Central memory CD8-positive, alpha-beta T cell (primary cell): ENCODE measurements around the gene FAHD1.
"Not testable (repeated sequence)": the region's sequence is repeated elsewhere in the genome, so short reads cannot be mapped to it uniquely, and the experiment has no call there.

Source experiments
- ATAC-seq: fragments of 150-1000 bp; cut with Tn5 transposase; replicated peaks from 2 replicates; pipeline ENCODE4 v1.10.0; 2022; ENCODE audit warnings: mild to moderate bottlenecking, moderate FRiP score, moderate number of reproducible peaks; ENCODE audit not compliant: poor library complexity, severe bottlenecking; ENCODE audit errors: extremely low read depth
- DNase-seq, 2 donors: peaks; one replicate each; pipeline ENCODE4 v3.0.0; 2021; ENCODE audit warnings: low spot score in 2 of 2
- H3K27ac Mint-ChIP-seq: one replicate; pipeline ENCODE4 v1.8.0; 2022; ENCODE audit warnings: low read depth, mild to moderate bottlenecking, moderate library complexity, mixed read lengths
- H3K27me3 Mint-ChIP-seq: one replicate; pipeline ENCODE4 v1.8.0; 2022; ENCODE audit warnings: mixed read lengths
- H3K36me3 Mint-ChIP-seq: one replicate; pipeline ENCODE4 v1.8.0; 2022; ENCODE audit warnings: mild to moderate bottlenecking, moderate library complexity, mixed read lengths; ENCODE audit not compliant: insufficient read depth
- H3K4me1 Mint-ChIP-seq: one replicate; pipeline ENCODE4 v1.8.0; 2022; ENCODE audit warnings: mixed read lengths
- H3K4me3 Mint-ChIP-seq: one replicate; pipeline ENCODE4 v1.8.0; 2022; ENCODE audit warnings: mild to moderate bottlenecking, moderate library complexity, mixed read lengths
- H3K9me3 Mint-ChIP-seq: one replicate; pipeline ENCODE4 v1.8.0; 2022; ENCODE audit warnings: mixed read lengths

FAHD1 gene

GRCh38 chr16:1874854-1875253 lies 47.8 kb downstream of the FAHD1 start:
- Mint-ChIP-seq H3K27ac (no peak overlapping the region), H3K4me3 (no peak overlapping the region), H3K4me1 (peaks cover 7% of the 10 kb centered on the region), H3K27me3 (peaks cover 36% of the 10 kb centered on the region), H3K36me3 (no peaks in the 10 kb centered on the region), H3K9me3 (no peaks in the 10 kb centered on the region)
- ATAC-seq (no peak), DNase-seq (no peak)

GRCh38 chr16:1876066-1876465 lies 49.1 kb downstream of the FAHD1 start:
- H3K4me3 Mint-ChIP-seq, H3K4me1 Mint-ChIP-seq, ATAC-seq, H3K9me3 Mint-ChIP-seq, H3K36me3 Mint-ChIP-seq, H3K27ac Mint-ChIP-seq, DNase-seq: not testable (repeated sequence)
- H3K27me3 Mint-ChIP-seq, result peaks cover 36% of the 10 kb centered on the region

DNA sequence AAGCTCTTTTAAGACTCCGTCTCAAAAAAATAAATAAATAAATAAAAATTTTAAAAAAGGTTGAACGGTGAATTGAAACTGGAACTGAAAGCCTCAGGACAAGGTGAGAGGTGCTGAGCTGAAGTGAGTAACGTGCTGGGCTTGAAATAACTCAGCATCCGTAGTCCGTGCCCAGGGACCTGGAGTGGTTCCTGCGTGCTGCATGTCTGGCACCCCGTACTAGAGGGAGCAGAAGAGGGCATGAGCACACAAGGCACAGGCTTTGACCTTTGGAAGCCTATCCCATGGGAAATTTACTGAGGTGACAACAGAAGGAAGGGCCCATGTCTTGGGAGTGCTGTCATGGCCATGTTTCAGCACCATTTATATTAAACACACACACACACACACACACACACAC lies 49.5 kb downstream of the FAHD1 start:
- Mint-ChIP-seq H3K4me3 (no peak overlapping the region), H3K4me1 (peaks cover 7% of the 10 kb centered on the region), H3K9me3 (no peaks in the 10 kb centered on the region), H3K27ac (no peak overlapping the region), H3K36me3 (peaks cover 2% of the 10 kb centered on the region), H3K27me3 (peaks cover 36% of the 10 kb centered on the region)
- no peak for DNase-seq
- no peak for ATAC-seq

DNA sequence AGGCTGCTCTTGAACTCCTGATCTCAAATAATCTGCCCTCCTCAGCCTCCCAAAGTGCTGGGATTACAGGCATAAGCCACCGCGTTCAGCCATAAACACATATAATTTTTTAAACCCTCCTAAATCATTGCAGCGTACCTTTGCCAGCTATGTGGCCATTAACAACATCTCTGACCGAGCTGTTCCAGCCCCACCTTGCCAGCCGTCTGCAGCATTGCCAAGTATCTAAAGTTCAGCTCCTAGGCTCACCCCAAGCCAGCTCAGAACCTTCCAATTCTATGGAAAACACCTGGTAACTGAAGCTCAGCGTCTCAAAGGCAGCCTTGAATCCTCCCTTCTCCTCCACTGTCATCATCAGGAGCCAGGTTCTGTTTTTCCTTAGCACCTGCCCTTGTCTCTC lies 50.1 kb downstream of the FAHD1 start:
- H3K36me3 Mint-ChIP-seq, result peaks cover 2% of the 10 kb centered on the region
- DNase-seq (no peak), ATAC-seq (no peak)
- H3K27ac Mint-ChIP-seq, result no peak overlapping the region
- H3K4me3 Mint-ChIP-seq, result no peak overlapping the region
- H3K4me1 Mint-ChIP-seq, result peaks cover 5% of the 10 kb centered on the region
- no peaks in the 10 kb centered on the region for H3K9me3 Mint-ChIP-seq
- H3K27me3 Mint-ChIP-seq, result peaks cover 32% of the 10 kb centered on the region

GRCh38 chr16:1877804-1878203 lies 50.8 kb downstream of the FAHD1 start:
- Mint-ChIP-seq H3K36me3 (peaks cover 2% of the 10 kb centered on the region), H3K4me1 (no peaks in the 10 kb centered on the region), H3K27ac (no peak overlapping the region), H3K4me3 (no peak overlapping the region), H3K27me3 (peaks cover 25% of the 10 kb centered on the region), H3K9me3 (no peaks in the 10 kb centered on the region)
- no peak for DNase-seq
- ATAC-seq, result no peak

DNA sequence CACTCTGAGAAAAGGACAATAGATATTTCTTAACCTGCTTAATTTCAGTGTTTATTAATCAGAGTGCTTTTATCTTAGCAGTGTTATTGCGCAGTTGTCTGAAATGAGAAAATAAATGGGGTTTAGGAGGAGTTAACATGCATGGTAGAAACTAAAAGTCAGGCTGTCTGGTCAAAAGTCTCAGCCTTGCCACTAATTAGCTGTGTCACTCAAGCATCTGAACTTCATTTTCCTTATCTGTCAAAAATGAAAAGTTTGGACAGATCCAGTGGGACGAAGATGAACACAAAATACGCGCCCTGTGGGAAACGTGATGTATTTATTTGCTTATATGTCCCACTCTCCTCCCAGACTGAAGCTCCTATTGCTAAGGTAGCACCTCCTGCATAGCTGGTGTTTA lies 51.2 kb downstream of the FAHD1 start:
- H3K27ac Mint-ChIP-seq, result no peak overlapping the region
- ATAC-seq (no peak), DNase-seq (no peak)
- peaks cover 22% of the 10 kb centered on the region for H3K27me3 Mint-ChIP-seq
- peaks cover 2% of the 10 kb centered on the region for H3K36me3 Mint-ChIP-seq
- H3K4me3 Mint-ChIP-seq, result no peak overlapping the region
- H3K9me3 Mint-ChIP-seq, result no peaks in the 10 kb centered on the region
- H3K4me1 Mint-ChIP-seq, result no peaks in the 10 kb centered on the region
